ENCODE results near the gene TBC1D16.

The TBC1D16 gene

DNA sequence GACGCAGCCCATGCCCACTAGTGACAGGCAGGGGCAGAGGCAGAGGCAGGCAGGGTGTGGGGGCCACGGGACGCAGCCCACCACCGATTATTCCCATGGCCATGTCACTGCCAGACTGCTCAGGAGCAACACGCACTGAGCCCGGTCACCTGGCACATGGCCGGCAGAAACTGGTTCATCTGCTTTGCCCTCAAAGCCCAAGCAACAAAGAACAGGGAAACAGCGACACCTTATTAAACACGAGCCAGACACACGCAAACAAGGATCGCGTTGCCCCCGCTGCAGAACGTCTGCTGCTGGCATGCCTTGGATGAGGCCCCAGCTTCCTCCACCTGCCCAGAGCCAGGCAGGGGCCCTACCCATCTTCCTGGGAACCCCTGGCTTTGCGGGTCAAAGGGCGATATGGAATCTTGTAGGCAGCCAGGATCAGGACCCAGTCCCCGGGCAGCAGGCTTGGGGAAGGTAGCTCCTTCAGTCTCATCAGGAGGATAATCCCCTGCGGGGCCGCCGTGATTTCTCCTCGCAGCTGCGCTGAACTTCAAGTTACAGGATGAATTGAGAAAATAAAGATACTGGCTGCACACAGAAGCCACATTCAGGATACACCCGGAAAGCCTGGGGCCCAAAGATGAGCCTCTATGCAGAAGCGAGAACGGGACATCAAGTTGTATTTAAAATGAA, 4.8 kb downstream of the TBC1D16 start:
- TF ChIP-seq, protein P1, sequence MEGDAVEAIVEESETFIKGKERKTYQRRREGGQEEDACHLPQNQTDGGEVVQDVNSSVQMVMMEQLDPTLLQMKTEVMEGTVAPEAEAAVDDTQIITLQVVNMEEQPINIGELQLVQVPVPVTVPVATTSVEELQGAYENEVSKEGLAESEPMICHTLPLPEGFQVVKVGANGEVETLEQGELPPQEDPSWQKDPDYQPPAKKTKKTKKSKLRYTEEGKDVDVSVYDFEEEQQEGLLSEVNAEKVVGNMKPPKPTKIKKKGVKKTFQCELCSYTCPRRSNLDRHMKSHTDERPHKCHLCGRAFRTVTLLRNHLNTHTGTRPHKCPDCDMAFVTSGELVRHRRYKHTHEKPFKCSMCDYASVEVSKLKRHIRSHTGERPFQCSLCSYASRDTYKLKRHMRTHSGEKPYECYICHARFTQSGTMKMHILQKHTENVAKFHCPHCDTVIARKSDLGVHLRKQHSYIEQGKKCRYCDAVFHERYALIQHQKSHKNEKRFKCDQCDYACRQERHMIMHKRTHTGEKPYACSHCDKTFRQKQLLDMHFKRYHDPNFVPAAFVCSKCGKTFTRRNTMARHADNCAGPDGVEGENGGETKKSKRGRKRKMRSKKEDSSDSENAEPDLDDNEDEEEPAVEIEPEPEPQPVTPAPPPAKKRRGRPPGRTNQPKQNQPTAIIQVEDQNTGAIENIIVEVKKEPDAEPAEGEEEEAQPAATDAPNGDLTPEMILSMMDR (IDR thresholded peaks at IDR 0.05), result no peak
- Histone ChIP-seq H3K4me1 (ENCODE audit: control insufficient read depth in 1 of 2, insufficient read depth in 1 of 2, low read depth in 1 of 2, low read length in 1 of 2) (peaks cover 5% of the 10 kb centered on the region in 2 experiments), H3K36me3 (no peaks in the 10 kb centered on the region), H3K27me3 (peaks cover 69% of the 10 kb centered on the region), H3K27ac (no peak overlapping the region), H3K9me3 (no peaks in the 10 kb centered on the region), H3K4me3 (ENCODE audit: low read depth in 1 of 2, low read length in 1 of 2) (no peak overlapping the region)

DNA sequence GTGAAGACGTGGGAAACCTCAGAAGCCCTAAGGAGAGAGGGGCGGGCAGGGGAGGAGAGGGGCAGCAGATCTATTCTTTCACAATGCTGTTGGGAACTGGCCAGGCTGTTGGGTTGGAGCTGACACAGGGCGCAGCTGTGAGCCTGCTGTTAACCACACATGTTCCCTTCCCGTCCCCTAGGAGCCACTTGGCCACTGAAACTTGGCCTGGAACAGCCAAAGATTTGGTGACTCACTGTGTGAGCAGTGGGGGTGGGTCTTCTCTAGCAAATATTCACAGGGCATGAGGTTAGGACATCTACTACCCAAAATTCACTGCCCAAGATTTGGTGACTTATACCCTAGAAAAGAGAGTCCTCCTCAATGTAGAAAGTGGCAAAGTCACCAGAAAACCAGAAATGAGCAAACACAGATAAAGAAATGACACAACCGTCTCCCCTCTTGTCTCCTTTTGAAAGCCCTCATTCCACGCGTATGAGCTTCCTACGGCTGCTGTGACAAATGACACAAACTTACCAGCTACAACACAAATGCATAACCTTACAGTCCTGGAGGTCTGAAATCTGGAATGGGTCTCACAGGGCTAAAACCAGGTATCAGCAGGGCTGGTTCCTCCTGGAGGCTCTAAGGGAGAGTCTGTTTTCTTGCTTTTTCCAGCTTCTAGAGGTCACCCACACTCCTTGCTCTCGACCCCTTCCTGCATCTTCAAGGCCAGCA, 6.3 kb downstream of the TBC1D16 start:
- H3K9me3 ChIP-seq, result no peaks in the 10 kb centered on the region
- TF ChIP-seq, protein P1 (IDR thresholded peaks at IDR 0.05), result no peak
- H3K4me1 ChIP-seq (ENCODE audit: control insufficient read depth in 1 of 2, insufficient read depth in 1 of 2, low read depth in 1 of 2, low read length in 1 of 2), result no peaks in the 10 kb centered on the region
- H3K36me3 ChIP-seq, result no peaks in the 10 kb centered on the region
- H3K27ac ChIP-seq, result no peak overlapping the region
- peaks cover 54% of the 10 kb centered on the region for H3K27me3 ChIP-seq
- no peak overlapping the region for H3K4me3 ChIP-seq (ENCODE audit: low read depth in 1 of 2, low read length in 1 of 2)

DNA sequence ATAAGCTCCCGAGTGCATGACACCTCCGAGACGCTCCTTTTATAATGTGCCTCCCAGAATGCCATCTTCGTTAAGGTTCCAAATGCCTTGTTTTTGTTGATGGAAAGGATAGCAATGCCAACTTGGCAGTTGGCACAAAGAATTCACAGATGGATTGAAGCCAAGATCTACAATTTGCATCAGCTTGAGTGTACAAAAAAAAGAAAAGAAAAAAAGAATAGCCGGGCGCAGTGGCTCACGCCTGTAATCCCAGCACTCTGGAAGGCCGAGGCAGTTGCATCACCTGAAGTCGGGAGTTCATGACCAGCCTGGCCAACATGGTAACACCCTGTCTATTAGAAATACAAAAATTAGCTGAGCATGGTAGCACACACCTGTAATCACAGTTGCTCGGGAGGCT, 7.6 kb downstream of the TBC1D16 start:
- Histone ChIP-seq H3K27me3 (peaks cover 41% of the 10 kb centered on the region), H3K4me3 (ENCODE audit: low read depth in 1 of 2, low read length in 1 of 2) (no peak overlapping the region), H3K9me3 (no peaks in the 10 kb centered on the region), H3K4me1 (ENCODE audit: control insufficient read depth in 1 of 2, insufficient read depth in 1 of 2, low read depth in 1 of 2, low read length in 1 of 2) (no peaks in the 10 kb centered on the region), H3K36me3 (no peaks in the 10 kb centered on the region), H3K27ac (no peak overlapping the region)
- TF ChIP-seq, protein P1 (IDR thresholded peaks at IDR 0.05), result no peak

DNA sequence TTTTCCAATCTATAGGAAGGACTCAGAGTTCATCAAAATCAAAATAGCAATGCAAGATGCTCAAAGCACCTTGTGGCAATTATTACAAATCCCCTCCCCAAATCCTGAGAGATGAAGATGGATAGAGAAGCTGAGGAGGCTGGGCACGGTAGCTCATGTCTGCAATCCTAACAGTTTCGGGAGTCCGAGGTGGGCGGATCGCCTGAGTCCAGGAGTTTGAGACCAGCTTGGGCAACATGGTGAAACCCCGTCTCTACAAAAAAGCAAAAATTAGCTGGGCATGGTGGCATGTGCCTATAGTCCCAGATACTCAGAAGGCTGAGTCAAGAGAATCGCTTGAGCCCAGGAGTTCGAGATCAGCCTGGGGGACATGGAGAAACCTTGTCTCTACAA, 8.6 kb downstream of the TBC1D16 start:
- peaks cover 33% of the 10 kb centered on the region for H3K27me3 ChIP-seq

DNA sequence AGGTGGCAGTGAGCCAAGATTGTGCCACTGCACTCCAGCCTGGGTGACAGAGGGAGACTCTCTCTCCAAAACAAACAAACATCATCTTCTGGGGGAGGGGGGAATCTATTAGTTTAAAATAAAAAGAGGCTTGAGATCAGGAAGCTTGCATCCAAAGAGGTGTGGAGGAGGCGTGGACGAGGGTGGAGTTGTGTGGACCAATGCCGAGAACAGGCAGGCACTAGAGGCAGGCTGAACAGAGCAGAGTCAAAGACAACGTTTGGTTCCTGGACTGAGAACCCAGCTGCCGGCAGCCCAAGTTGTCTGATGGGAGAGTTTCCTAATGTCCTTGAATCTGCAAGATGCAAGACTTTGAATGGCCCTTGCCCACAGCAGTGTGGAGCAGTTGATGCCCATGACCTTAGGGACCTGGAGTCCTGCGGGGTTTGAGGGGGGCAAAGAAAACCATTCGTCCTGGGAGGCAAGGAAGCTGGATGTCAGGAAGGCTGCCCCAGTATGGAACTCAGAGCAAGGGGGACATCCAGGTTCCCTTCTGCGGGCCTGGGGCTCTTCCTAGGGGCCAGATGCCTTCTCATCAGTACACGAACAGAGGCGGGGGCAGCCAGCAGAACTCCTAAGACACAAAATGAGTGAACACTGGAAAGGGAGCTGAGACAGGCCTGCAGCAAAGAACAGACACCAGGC, 9.2 kb downstream of the TBC1D16 start:
- H3K27me3 ChIP-seq, result peaks cover 28% of the 10 kb centered on the region
- TF ChIP-seq, protein P1 (IDR thresholded peaks at IDR 0.05), result no peak
- H3K27ac ChIP-seq, result no peak overlapping the region
- no peak overlapping the region for H3K4me3 ChIP-seq (ENCODE audit: low read depth in 1 of 2, low read length in 1 of 2)
- no peaks in the 10 kb centered on the region for H3K9me3 ChIP-seq
- no peaks in the 10 kb centered on the region for H3K36me3 ChIP-seq
- no peaks in the 10 kb centered on the region for H3K4me1 ChIP-seq (ENCODE audit: control insufficient read depth in 1 of 2, insufficient read depth in 1 of 2, low read depth in 1 of 2, low read length in 1 of 2)

More for the DNA sequence above, 8.6 kb downstream of the TBC1D16 start:
- Histone ChIP-seq H3K9me3 (no peaks in the 10 kb centered on the region), H3K4me1 (ENCODE audit: control insufficient read depth in 1 of 2, insufficient read depth in 1 of 2, low read depth in 1 of 2, low read length in 1 of 2) (no peaks in the 10 kb centered on the region), H3K27ac (no peak overlapping the region), H3K36me3 (no peaks in the 10 kb centered on the region), H3K4me3 (ENCODE audit: low read depth in 1 of 2, low read length in 1 of 2) (no peak overlapping the region)
- TF ChIP-seq, protein P1 (IDR thresholded peaks at IDR 0.05), result no peak
